NCI-H774 (cell line): Measurements from ENCODE around the gene SHISA2.
A peak's percentile ranks its signal among the peaks of the same experiment; 100 is the strongest.
"Not testable (repeated sequence)": the region's sequence is repeated elsewhere in the genome, so short reads cannot be mapped to it uniquely, and the experiment has no call there.

Experiments used
- DNase-seq: peaks from one replicate; lab custom pipeline; 2025; lab: John Stamatoyannopoulos, UW

Gene SHISA2

GRCh38 chr13:26051657-26052311, at the start of gene SHISA2:
Gene SHISA2 (minus strand): TSS chr13:26052016. CDS start chr13:26050975, 1,041 bp downstream.
- DNase-seq: peak; percentile 52

DNA sequence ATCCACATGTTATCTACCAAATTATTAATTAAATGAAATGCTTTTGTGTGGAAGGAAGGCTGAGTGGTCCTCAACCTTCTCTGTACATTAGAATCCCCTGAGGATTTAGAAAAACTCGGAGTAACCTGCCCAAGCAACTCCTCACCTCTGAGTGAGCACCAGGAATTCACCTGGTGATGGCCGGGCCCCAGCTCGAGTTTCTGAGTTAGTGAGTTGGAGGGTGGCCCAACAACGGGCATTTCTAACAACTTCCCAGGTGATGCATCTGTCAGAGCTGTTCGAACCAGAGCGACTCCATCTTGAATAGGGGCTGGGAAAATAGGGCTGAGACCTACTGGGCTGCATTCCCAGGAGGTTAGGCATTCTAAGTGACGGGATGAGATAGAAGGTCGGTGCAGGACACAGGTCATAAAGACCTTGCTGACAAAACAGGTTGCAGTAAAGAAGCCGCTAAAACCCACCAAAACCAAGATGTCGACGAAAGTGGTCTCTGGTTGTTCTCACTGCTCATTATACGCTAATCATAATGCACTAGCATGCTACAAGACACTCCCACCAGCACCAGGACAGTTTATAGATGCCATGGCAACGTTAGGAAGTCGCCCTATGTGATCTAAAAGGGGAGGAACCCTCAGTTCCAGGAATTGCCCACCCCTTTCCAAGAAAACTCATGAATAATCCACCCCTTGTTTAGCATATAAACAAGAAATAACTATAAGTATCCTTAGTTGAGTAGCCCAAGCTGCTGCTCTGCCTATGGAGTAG, 44.2 kb upstream of the SHISA2 start:
- no peak for DNase-seq

DNA sequence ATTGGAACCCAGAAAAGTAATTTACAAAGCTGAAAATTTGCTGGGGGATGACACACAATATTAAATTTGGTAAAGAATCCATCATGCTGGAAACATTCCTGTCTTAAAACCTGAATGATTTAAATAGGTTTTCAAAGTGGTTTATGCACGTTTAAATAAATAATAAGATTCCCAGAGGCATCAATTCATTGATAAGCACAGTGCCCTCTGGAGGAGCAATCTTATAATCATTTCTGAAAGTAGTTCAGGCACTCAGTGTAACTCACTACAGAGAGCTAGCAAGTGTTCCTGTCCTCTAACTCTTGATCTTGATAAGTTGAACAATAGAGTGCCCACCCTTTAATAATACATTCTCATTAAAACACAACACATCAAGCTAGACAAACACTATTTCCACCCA, 43.5 kb upstream of the SHISA2 start:
- DNase-seq: no peak

- DNase-seq: not testable (repeated sequence)
Measured at GRCh38 chr13:26076821-26077220, 25.0 kb upstream of the SHISA2 start.

- DNase-seq: no peak
Measured at GRCh38 chr13:26075498-26075897, 23.7 kb upstream of the SHISA2 start.

DNA sequence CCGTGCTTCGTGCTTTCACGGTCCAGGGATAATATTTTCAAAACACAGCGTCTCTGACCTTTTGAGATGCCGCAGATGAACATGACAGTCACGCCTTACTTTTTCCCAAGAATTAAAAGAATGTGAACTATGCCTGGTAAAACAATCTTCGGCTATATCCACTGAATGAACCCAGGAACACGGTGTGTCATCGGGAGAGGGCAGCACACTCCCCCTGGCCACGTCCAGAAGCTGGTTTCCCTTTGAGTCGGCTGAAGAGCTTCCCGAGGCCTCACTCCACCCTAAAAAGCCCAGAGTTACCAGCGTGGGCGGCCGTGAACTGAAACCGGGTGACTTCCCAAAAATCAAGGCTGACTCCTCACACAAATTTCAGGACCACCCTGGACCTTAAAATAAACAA, 22.9 kb upstream of the SHISA2 start:
- DNase-seq: no peak

DNA sequence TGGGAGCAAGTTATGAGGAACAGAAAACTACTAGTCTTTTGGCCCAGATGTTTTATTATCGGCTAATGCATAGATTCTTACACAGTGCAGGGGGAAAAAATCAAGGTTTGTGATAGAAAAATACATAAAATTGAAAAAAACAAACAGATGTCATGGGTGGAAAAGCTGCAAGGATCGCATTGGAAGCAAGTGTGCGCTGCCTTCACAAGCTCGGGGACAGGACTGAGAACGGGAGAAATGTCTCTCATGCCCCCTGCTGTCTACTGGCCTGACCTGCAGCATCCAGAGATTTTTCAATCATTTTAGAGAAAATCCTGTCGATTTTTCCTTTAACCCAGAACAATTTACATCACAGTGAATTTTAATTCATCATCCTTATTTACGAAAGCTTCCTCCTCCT, 20.5 kb upstream of the SHISA2 start:
- not testable (repeated sequence) for DNase-seq

- no peak for DNase-seq
Measured at GRCh38 chr13:26071691-26072090, 19.9 kb upstream of the SHISA2 start.

- DNase-seq: not testable (repeated sequence)
Measured at GRCh38 chr13:26069642-26070041, 17.8 kb upstream of the SHISA2 start.

- DNase-seq: not testable (repeated sequence)
Measured at GRCh38 chr13:26068372-26068771, 16.6 kb upstream of the SHISA2 start.

DNA sequence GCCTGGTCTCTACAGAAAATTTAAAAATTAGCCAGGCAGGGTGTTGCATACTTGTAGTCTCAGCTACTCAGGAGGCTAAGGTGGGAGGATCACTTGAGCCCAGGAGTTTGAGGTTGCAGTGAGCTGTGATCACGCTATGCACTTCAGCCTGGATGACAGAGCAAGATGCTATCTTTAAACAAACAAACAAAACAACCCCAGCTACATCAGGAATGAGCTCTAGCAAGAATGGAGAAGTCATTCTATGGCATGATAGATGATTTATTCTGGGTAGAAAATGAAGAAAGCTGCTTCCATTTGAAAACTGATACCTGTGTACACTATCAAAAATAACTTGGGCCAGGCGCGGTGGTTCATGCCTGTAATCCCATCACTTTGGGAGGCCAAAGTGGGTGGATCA, 15.8 kb upstream of the SHISA2 start:
- DNase-seq: no peak

- DNase-seq: not testable (repeated sequence)
Measured at GRCh38 chr13:26066492-26066891, 14.7 kb upstream of the SHISA2 start.

GRCh38 chr13:26062853-26063444, 11.1 kb upstream of the SHISA2 start:
- DNase-seq: peak; percentile 13

DNA sequence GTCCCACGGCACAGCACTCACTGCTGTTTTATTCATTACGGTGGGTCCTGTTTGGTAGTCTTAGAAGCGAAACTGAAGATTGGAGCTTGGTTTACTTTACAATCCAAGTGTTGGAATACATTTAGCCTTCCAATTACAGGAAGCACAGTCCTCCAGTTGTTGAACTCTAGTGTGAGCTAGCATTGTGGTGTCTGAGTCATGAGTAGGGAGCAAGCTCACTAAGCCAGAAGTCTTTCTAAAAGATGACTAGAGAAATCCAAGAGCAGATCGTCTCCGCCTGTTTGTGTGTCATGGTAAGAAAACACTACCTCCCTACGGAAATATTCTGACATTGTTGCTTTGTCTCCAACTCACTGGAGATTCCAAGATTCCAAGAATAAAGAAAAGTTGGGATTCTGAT, 10.1 kb upstream of the SHISA2 start:
- DNase-seq: no peak

GRCh38 chr13:26061256-26061655, 9.4 kb upstream of the SHISA2 start:
- DNase-seq: no peak

DNA sequence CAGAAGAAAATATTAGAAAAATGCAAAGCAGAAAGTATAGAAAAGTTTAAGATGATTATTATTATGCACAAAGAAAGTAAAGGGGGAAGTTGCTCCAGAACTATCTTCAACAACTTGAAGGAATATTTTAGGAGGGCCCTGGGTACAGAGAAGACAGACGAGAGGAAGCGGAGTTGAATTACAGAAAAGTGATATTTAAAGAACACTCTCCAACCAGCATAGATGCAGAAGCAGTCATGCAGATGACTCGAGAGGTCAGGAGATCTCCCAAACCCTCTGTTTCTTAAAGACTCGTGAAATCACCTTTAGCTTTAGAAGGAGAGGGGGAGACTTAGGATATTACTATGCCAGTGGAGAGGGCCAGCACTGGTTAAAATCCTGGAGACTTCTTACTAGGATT, 8.5 kb upstream of the SHISA2 start:
- DNase-seq: no peak

DNA sequence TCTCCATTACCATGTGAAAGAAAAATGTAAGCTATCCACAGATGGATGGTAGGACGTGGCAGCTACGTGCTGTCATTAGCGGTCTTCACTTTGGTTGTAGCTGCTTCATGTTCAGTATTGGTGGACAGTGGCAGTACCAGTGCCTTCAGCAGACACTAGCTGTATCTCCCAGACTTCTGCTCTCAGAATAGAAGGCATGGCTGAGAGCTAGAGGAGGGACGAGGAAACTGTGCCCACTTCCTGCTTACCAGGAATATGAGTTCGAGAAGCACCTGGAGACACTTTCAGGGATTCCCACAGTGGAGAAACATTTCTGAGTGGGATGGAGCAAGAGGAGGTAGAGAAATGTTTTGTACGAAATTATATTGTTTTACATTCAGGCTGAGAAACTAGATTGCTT, 6.9 kb upstream of the SHISA2 start:
- DNase-seq: no peak

DNA sequence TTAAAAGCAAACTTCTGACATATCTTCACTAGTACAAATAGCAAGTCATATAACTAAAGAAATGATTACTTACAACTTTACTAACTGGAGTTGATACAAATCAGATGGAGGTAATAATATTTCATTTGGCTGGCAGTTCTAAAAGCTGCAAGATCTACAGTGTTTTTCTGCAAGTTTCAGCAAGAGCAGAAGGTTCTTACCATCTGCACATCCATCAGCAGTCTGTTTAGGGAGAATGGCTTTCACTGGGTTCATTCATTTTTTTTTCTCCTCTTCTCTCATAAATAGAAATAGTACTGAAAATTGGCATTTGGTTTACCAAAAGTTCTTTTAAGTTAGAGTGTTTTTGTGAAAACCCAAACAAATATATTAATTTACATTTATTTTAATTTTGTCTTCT, 3.1 kb upstream of the SHISA2 start:
- DNase-seq: no peak

DNA sequence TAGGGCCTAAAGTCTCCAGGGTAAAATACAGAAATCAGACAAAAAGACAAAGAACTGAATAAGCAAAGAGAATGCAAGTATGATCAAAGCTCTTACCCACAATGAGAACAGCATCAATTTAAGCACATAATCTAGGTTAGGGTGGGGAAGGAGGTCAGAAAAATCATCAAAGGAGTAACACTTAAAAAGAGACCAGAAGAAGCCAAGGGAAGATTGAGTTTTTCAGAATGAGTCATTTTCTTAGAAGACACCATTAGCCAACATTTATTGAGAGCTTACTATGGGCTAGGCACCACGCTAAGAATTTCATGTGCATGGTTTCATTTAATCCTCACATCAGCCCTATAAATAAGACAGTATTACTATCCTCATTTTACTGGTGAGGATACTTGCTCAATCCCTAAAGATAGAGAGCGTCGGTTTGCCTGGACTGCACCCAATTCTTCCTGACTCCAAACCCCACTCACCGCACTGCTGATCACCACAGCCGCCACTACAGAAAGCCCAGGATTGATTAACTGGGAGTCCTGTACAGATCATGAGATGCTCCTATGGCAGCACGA, 1.7 kb upstream of the SHISA2 start:
- no peak for DNase-seq

GRCh38 chr13:26052337-26052736, 521 bp upstream of the SHISA2 start:
- DNase-seq: no peak

GRCh38 chr13:26051231-26051656, 572 bp downstream of the SHISA2 start:
- DNase-seq: no peak

GRCh38 chr13:26050568-26051230, 1.1 kb downstream of the SHISA2 start:
- peak; percentile 10 for DNase-seq
